NCI-H187 (cell line): ENCODE data around the gene YIPF5.

ENCODE experiments used
- DNase-seq, 2 experiments: peaks; one replicate each; lab custom pipeline; 2025; lab: John Stamatoyannopoulos, UW

The YIPF5 gene

GRCh38 chr5:144122641-144123040 is 47.8 kb downstream of the YIPF5 start:
- no peak for DNase-seq

DNA sequence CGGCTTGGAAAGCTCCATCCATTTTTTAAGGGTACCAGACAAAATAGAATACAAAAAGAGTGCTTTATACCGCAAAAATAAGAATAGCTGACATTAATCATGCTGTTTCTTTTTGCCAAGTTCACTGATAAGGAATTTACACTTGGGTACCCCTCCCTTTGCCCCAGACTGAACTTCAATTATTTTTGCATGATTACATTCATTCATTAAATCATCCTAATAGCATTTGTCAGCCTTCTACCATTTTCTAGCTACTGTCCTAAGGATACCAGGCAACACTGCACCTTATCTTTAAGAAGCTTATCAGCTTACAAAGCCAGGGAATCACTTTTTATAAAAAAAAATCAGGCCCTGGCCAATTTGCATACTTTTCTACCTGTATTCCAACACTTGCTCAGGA is 48.4 kb downstream of the YIPF5 start:
- DNase-seq = no peak

- no peak for DNase-seq
These were observed 48.9 kb downstream of the YIPF5 start for GRCh38 chr5:144121577-144121976.

DNA sequence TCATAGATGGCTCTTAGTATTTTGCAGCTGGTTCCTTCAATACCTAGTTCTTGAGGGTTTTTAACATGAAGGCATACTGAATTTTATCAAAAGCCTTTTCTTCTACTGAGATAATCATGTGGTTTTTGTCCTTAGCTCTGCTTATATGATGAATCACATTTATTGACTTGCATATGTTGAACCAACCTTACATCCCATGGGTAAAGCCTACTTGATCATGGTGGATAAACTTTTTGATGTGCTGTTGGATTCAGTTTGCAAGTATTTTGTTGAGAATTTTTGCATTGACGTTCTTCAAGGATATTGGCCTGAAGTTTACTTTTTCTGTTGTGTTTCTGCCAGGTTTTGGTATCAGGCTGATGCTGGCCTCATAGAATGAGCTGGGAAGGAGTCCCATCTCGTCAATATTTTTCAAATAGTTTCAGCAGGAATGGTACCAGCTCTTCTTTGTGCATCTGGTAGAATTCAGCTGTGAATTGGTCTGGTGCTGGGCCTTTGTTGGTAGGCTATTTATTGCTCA is 49.7 kb downstream of the YIPF5 start:
- no peak for DNase-seq

GRCh38 chr5:144117412-144117811 is 53.0 kb downstream of the YIPF5 start:
- no peak for DNase-seq

DNA sequence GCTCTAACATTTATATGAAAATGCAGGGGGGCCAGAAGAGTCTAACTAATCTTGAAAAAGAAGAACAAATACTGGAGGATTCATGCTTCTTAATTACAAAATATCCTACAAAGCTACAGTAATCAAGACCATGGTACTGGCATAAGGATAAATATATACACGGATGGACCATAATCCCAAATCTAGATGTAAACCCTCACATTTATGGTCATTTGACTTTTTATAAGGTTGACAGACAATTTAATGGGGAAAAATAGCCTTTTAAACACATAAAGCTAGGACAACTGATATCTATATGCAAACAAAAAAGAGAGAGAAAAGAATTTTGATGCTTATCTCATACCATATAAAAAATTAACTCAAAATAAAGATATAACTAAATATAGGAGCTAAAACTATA is 55.9 kb downstream of the YIPF5 start:
- no peak for DNase-seq
